Measurements from ENCODE around the gene RBPJL. TPM values are rescaled to one million over a fixed set of nuclear protein-coding genes. Genes with fewer than 3 reads are reported as not detected.

RBPJL gene
- total RNA-seq, 1 donor from 2014 or later, result not detected

DNA sequence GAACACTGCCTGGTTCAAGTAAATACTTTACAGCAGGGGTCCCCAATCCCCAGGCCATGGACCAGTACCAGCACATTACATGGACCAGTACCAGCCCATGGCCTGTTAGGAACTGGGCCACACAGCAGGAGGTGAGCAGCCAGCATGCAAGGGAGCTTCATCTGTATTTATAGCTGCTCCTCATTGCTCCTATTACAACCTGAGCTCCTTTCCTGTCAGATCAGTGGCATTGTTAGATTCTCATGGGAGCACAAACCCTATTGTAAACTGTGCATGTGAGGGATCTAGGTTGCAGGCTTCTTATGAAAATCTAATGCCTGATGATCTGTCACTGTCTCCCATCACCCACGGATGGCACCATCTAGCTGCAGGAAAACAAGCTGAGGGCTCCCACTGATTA is 12.0 kb upstream of the RBPJL start:
- peaks cover 19% of the 10 kb centered on the region for H3F3A ChIP-seq (ENCODE audit: low read depth)
- peaks cover 12% of the 10 kb centered on the region for H3K4me1 Mint-ChIP-seq
- TF ChIP-seq EZH2phosphoT487 (IDR thresholded peaks at IDR 0.05), result no peak
- H3K4me3 ChIP-seq, result no peak overlapping the region
- no peak overlapping the region for H3K4me2 ChIP-seq
- no peak overlapping the region for H2AFZ ChIP-seq (replicated peaks)
- H3K9me3 Mint-ChIP-seq, result peaks cover 15% of the 10 kb centered on the region
- H3K36me3 Mint-ChIP-seq, result no peaks in the 10 kb centered on the region
- H3K4me3 Mint-ChIP-seq, result no peak overlapping the region
- no peak overlapping the region for H3K27ac Mint-ChIP-seq
- no peak for DNase-seq (ENCODE audit: low spot score)
- H3K36me3 ChIP-seq, result no peaks in the 10 kb centered on the region
- no peak overlapping the region for H3K27ac ChIP-seq
- H3K27me3 Mint-ChIP-seq (ENCODE audit: insufficient read depth, low read depth), result peaks cover 8% of the 10 kb centered on the region
- H3K4me1 ChIP-seq, result no peaks in the 10 kb centered on the region
- H3K9ac ChIP-seq, result no peak overlapping the region
- H4K20me1 ChIP-seq (ENCODE audit: low read depth), result no peaks in the 10 kb centered on the region
- peaks cover 10% of the 10 kb centered on the region for H3K9me3 ChIP-seq (ENCODE audit: low read depth)
- peaks cover 45% of the 10 kb centered on the region for H3K27me3 ChIP-seq
- no peaks in the 10 kb centered on the region for H3K79me2 ChIP-seq (ENCODE audit: low read depth)

DNA sequence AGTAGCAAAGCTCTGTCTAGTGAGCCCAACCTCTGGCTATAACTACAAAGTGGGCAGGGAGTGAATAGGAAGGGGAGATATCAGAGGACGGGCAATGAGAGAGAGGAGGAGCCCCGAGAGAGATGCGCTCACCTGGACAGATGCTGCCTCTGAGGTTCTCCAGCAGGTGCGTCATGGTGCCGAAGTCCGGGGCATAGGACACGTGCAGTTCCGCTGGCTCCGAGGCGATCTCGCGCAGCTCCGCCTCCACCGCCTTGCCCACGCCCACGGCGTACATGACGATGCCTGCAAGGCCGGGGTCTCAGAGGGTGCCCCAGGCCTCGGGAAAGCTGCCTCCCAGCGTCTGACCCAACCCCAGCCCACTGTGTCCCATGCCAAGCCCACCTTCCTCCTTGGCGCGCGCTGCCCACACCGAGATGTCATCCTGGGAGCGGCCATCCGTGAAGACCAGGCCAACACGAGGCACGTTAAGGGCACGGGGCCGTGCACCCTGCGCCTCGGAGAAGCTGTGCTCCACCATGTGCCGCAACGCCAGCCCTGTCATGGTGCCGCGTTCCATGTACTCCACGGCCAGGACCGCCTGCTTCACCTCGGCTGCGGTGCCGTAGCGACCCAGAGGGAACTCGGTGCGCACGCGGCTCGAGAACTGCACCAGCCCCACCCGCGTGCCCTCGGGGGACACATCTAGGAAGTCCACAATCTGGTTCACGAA is 8.7 kb upstream of the RBPJL start:
- Histone ChIP-seq H3K9me3 (ENCODE audit: low read depth) (peaks cover 10% of the 10 kb centered on the region), H3K9ac (no peak overlapping the region), H3K27ac (no peak overlapping the region), H3K4me2 (no peak overlapping the region), H3K27me3 (peaks cover 22% of the 10 kb centered on the region), H3K4me1 (no peaks in the 10 kb centered on the region), H2AFZ (replicated peaks) (no peak overlapping the region), H4K20me1 (ENCODE audit: low read depth) (no peaks in the 10 kb centered on the region), H3F3A (ENCODE audit: low read depth) (peaks cover 8% of the 10 kb centered on the region), H3K4me3 (no peak overlapping the region), H3K36me3 (no peaks in the 10 kb centered on the region), H3K79me2 (ENCODE audit: low read depth) (no peaks in the 10 kb centered on the region)
- Mint-ChIP-seq H3K27ac (no peak overlapping the region), H3K4me3 (no peak overlapping the region), H3K4me1 (peaks cover 2% of the 10 kb centered on the region), H3K9me3 (peaks cover 15% of the 10 kb centered on the region), H3K27me3 (ENCODE audit: insufficient read depth, low read depth) (no peaks in the 10 kb centered on the region), H3K36me3 (no peaks in the 10 kb centered on the region)
- TF ChIP-seq EZH2phosphoT487 (IDR thresholded peaks at IDR 0.05) (no peak), EZH2 (IDR thresholded peaks at IDR 0.05) (no peak)
- TF ChIP-seq, protein P1, sequence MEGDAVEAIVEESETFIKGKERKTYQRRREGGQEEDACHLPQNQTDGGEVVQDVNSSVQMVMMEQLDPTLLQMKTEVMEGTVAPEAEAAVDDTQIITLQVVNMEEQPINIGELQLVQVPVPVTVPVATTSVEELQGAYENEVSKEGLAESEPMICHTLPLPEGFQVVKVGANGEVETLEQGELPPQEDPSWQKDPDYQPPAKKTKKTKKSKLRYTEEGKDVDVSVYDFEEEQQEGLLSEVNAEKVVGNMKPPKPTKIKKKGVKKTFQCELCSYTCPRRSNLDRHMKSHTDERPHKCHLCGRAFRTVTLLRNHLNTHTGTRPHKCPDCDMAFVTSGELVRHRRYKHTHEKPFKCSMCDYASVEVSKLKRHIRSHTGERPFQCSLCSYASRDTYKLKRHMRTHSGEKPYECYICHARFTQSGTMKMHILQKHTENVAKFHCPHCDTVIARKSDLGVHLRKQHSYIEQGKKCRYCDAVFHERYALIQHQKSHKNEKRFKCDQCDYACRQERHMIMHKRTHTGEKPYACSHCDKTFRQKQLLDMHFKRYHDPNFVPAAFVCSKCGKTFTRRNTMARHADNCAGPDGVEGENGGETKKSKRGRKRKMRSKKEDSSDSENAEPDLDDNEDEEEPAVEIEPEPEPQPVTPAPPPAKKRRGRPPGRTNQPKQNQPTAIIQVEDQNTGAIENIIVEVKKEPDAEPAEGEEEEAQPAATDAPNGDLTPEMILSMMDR (IDR thresholded peaks at IDR 0.05), result no peak
- DNase-seq (ENCODE audit: low spot score), result no peak

DNA sequence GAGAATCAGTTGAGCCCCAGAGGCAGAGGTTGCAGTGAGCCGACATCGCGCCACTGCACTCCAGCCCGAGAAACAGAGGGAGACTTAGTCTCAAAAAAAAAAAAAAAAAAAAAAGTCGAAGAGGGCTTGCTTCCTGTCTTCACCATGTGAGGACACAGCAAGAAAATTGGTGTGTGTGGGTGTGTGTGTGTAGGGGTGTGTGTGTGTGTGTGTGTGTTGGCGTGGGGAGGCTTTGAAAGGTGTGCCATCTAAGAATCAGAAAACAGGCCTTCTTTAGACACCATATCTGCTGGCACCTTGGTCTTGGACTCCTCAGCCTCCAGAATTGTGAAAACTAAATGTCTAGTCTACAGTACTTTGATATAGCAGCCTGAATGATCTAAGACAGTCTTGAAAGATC is 6.9 kb upstream of the RBPJL start:
- no peaks in the 10 kb centered on the region for H3K27me3 Mint-ChIP-seq (ENCODE audit: insufficient read depth, low read depth)
- peaks cover 10% of the 10 kb centered on the region for H3K4me1 Mint-ChIP-seq
- Histone ChIP-seq H3F3A (ENCODE audit: low read depth) (no peaks in the 10 kb centered on the region), H3K4me1 (no peaks in the 10 kb centered on the region), H3K79me2 (ENCODE audit: low read depth) (no peaks in the 10 kb centered on the region), H4K20me1 (ENCODE audit: low read depth) (no peaks in the 10 kb centered on the region), H3K4me3 (no peak overlapping the region), H3K36me3 (no peaks in the 10 kb centered on the region), H3K9ac (no peak overlapping the region), H3K27me3 (peaks cover 4% of the 10 kb centered on the region), H3K27ac (no peak overlapping the region), H2AFZ (replicated peaks) (no peak overlapping the region), H3K4me2 (no peak overlapping the region), H3K9me3 (ENCODE audit: low read depth) (peaks cover 3% of the 10 kb centered on the region)
- no peak for TF ChIP-seq EZH2 (IDR thresholded peaks at IDR 0.05)
- TF ChIP-seq, protein P1 (IDR thresholded peaks at IDR 0.05), result no peak
- TF ChIP-seq EZH2phosphoT487 (IDR thresholded peaks at IDR 0.05), result no peak
- H3K27ac Mint-ChIP-seq, result no peak overlapping the region
- no peak overlapping the region for H3K4me3 Mint-ChIP-seq
- peaks cover 4% of the 10 kb centered on the region for H3K36me3 Mint-ChIP-seq
- H3K9me3 Mint-ChIP-seq, result peaks cover 11% of the 10 kb centered on the region
- DNase-seq (ENCODE audit: low spot score), result no peak

GRCh38 chr20:45300961-45301360 is 5.7 kb upstream of the RBPJL start:
- Histone ChIP-seq H3K9ac (no peak overlapping the region), H3K4me3 (no peak overlapping the region), H3K27me3 (peaks cover 2% of the 10 kb centered on the region), H3K79me2 (ENCODE audit: low read depth) (no peaks in the 10 kb centered on the region), H3F3A (ENCODE audit: low read depth) (no peaks in the 10 kb centered on the region), H2AFZ (replicated peaks) (peak overlapping the region; percentile 42), H3K4me1 (no peaks in the 10 kb centered on the region), H3K4me2 (no peak overlapping the region), H3K27ac (no peak overlapping the region), H3K36me3 (no peaks in the 10 kb centered on the region), H4K20me1 (ENCODE audit: low read depth) (no peaks in the 10 kb centered on the region), H3K9me3 (ENCODE audit: low read depth) (no peaks in the 10 kb centered on the region)
- H3K4me3 Mint-ChIP-seq, result no peak overlapping the region
- peaks cover 4% of the 10 kb centered on the region for H3K36me3 Mint-ChIP-seq
- TF ChIP-seq, protein P1 (IDR thresholded peaks at IDR 0.05), result peak; percentile 53
- TF ChIP-seq EZH2phosphoT487 (IDR thresholded peaks at IDR 0.05), result no peak
- TF ChIP-seq EZH2 (IDR thresholded peaks at IDR 0.05), result no peak
- DNase-seq (ENCODE audit: low spot score), result peak; percentile 68
- peaks cover 3% of the 10 kb centered on the region for H3K27me3 Mint-ChIP-seq (ENCODE audit: insufficient read depth, low read depth)
- H3K27ac Mint-ChIP-seq, result no peak overlapping the region
- peaks cover 6% of the 10 kb centered on the region for H3K9me3 Mint-ChIP-seq
- H3K4me1 Mint-ChIP-seq, result peaks cover 10% of the 10 kb centered on the region

All from neural progenitor cell (in vitro differentiated cells).